Upper lobe of right lung (tissue), 1 donor: ENCODE data around the gene TRIM9. TPM values are rescaled to one million over a fixed set of nuclear protein-coding genes. Genes with fewer than 3 reads are reported as not detected.

Experiments
- ATAC-seq: fragments of 200-7000 bp; cut with Tn5 transposase; one replicate; pipeline ENCODE4 v1.9.1; 2020; ENCODE audit warnings: mild to moderate bottlenecking, moderate library complexity
- DNase-seq: peaks from one replicate; pipeline ENCODE4 v3.0.0-alpha.2; 2020
- H3K27ac ChIP-seq: fragments of 200-600 bp; one replicate; pipeline ENCODE4 v1.8.0; 2022
- H3K27me3 ChIP-seq: fragments of 200-600 bp; one replicate; pipeline ENCODE4 v1.8.0; 2022; ENCODE audit warnings: mild to moderate bottlenecking
- H3K36me3 ChIP-seq: fragments of 200-600 bp; one replicate; pipeline ENCODE4 v1.8.0; 2022
- H3K4me1 ChIP-seq: fragments of 200-600 bp; one replicate; pipeline ENCODE4 v1.8.0; 2022
- H3K4me3 ChIP-seq: fragments of 200-600 bp; one replicate; pipeline ENCODE4 v1.8.0; 2022; ENCODE audit warnings: mild to moderate bottlenecking
- H3K9me3 ChIP-seq: fragments of 200-600 bp; one replicate; pipeline ENCODE4 v1.8.0; 2022
- CTCF ChIP-seq: fragments of 200-600 bp; IDR thresholded peaks from one replicate; pipeline ENCODE4 v1.8.0; 2022; ENCODE audit warnings: antibody characterized with exemption
- intact Hi-C: fragments of 100-400 bp; cut with DNase I; formaldehyde crosslinking; loops from one replicate; pipeline ENCODE4 v1.11.0; 2022
- total RNA-seq: library from RNA; stranded (reverse); fragmentation: NEBNext Ultra II Directional; extraction: Animal tissue kit (Norgen Biotek cat#: 25700); gene quantifications from one replicate; pipeline ENCODE4 v1.2.1, GENCODE V29; 2021
- donor health status: DM: no; HTN: yes; CAD: no; lungs with severe emphysema.

TRIM9 gene
- total RNA-seq, 1 donor from 2014 or later: 0.32 TPM

GRCh38 chr14:51089278-51089677 lies 5.6 kb downstream of the TRIM9 start:
- H3K4me3 ChIP-seq: no peak overlapping the region
- H3K27me3 ChIP-seq: peaks cover 17% of the 10 kb centered on the region
- TF ChIP-seq CTCF: no peak
- intact Hi-C loops: no loop called here
- ATAC-seq (no peak), DNase-seq (no peak)
- H3K27ac ChIP-seq: no peak overlapping the region
- H3K9me3 ChIP-seq: no peaks in the 10 kb centered on the region
- peaks cover 2% of the 10 kb centered on the region for H3K4me1 ChIP-seq
- no peaks in the 10 kb centered on the region for H3K36me3 ChIP-seq

GRCh38 chr14:51087031-51087441 lies 7.9 kb downstream of the TRIM9 start:
- Histone ChIP-seq H3K36me3 (no peaks in the 10 kb centered on the region), H3K4me1 (no peaks in the 10 kb centered on the region), H3K27ac (no peak overlapping the region), H3K9me3 (no peaks in the 10 kb centered on the region), H3K4me3 (no peak overlapping the region), H3K27me3 (no peaks in the 10 kb centered on the region)
- no peak for DNase-seq
- intact Hi-C loops: no loop called here
- no peak for TF ChIP-seq CTCF
- no peak for ATAC-seq

- H3K27ac ChIP-seq: no peak overlapping the region
- H3K27me3 ChIP-seq: no peaks in the 10 kb centered on the region
- no peaks in the 10 kb centered on the region for H3K4me1 ChIP-seq
- no peak overlapping the region for H3K4me3 ChIP-seq
- H3K36me3 ChIP-seq: no peaks in the 10 kb centered on the region
- no peaks in the 10 kb centered on the region for H3K9me3 ChIP-seq
- ATAC-seq: no peak
- no peak for DNase-seq
- TF ChIP-seq CTCF: no peak
- intact Hi-C loops: no loop called here
These were observed 8.9 kb downstream of the TRIM9 start for GRCh38 chr14:51086044-51086443.

- intact Hi-C loops: no loop called here
- no peaks in the 10 kb centered on the region for H3K9me3 ChIP-seq
- H3K27ac ChIP-seq: no peak overlapping the region
- H3K36me3 ChIP-seq: no peaks in the 10 kb centered on the region
- H3K27me3 ChIP-seq: no peaks in the 10 kb centered on the region
- TF ChIP-seq CTCF: no peak
- DNase-seq: no peak
- H3K4me1 ChIP-seq: no peaks in the 10 kb centered on the region
- no peak for ATAC-seq
- no peak overlapping the region for H3K4me3 ChIP-seq
These were observed 9.9 kb downstream of the TRIM9 start for GRCh38 chr14:51084962-51085361.

GRCh38 chr14:51084507-51084906 lies 10.4 kb downstream of the TRIM9 start:
- no peaks in the 10 kb centered on the region for H3K9me3 ChIP-seq
- TF ChIP-seq CTCF: no peak
- DNase-seq (no peak), ATAC-seq (no peak)
- H3K27me3 ChIP-seq: no peaks in the 10 kb centered on the region
- H3K4me3 ChIP-seq: no peak overlapping the region
- H3K4me1 ChIP-seq: no peaks in the 10 kb centered on the region
- no peaks in the 10 kb centered on the region for H3K36me3 ChIP-seq
- intact Hi-C loops: no loop called here
- H3K27ac ChIP-seq: no peak overlapping the region

- Histone ChIP-seq H3K27me3 (no peaks in the 10 kb centered on the region), H3K27ac (no peak overlapping the region), H3K4me1 (no peaks in the 10 kb centered on the region), H3K36me3 (no peaks in the 10 kb centered on the region), H3K4me3 (no peak overlapping the region), H3K9me3 (no peaks in the 10 kb centered on the region)
- no peak for DNase-seq
- intact Hi-C loops: no loop called here
- no peak for ATAC-seq
- no peak for TF ChIP-seq CTCF
These were observed 12.6 kb downstream of the TRIM9 start for GRCh38 chr14:51082349-51082748.
